Measurements from ENCODE around the gene SIGLEC12. TPM values are rescaled to one million over a fixed set of nuclear protein-coding genes. Genes with fewer than 3 reads are reported as not detected.
"Not testable (repeated sequence)": the region's sequence is repeated elsewhere in the genome, so short reads cannot be mapped to it uniquely, and the experiment has no call there.

The SIGLEC12 gene
- total and polyA plus RNA-seq, 7 experiments from 2014 or later: 0.09 to 0.29 (median 0.24) TPM; not detected in 3

- no peak overlapping the region for H3K27ac ChIP-seq (ENCODE audit: low read depth, low read length)
- peaks cover 0 to 7% (median 0%) of the 10 kb centered on the region in 3 experiments for H3K9me3 ChIP-seq (ENCODE audit: control insufficient read depth in 2 of 3, low read length in 3 of 3)
- H3K4me3 ChIP-seq (ENCODE audit: low read length): no peak overlapping the region
- Mint-ChIP-seq H3K27me3 (peaks cover 0 to 7% (median 2%) of the 10 kb centered on the region in 5 donors), H3K4me1 (peaks cover 0 to 23% (median 6%) of the 10 kb centered on the region in 7 donors), H3K27ac (no peak overlapping the region), H3K9me3 (peaks cover 4 to 16% (median 8%) of the 10 kb centered on the region in 11 donors), H3K36me3 (peaks cover 0 to 10% (median 6%) of the 10 kb centered on the region in 5 donors), H3K4me3 (no peak overlapping the region)
- DNase-seq: no peak
- ATAC-seq: no peak
- intact Hi-C loops (cut with micrococcal nuclease): no loop called here
- peaks cover 0 to 7% of the 10 kb centered on the region in 2 donors for H3K4me1 ChIP-seq (ENCODE audit: control insufficient read depth in 2 of 2, insufficient read depth in 2 of 2, low read length in 2 of 2)
- H3K36me3 ChIP-seq (ENCODE audit: control insufficient read depth in 2 of 3, insufficient read depth in 3 of 3, low read length in 3 of 3): no peaks in the 10 kb centered on the region
- ChIA-PET CTCF (no interaction called here), POLR2A (no interaction called here)
- no peaks in the 10 kb centered on the region for H3K27me3 ChIP-seq (ENCODE audit: control insufficient read depth in 2 of 2, insufficient read depth in 2 of 2, low read length in 2 of 2)
Observed at GRCh38 chr19:51503896-51504295, 2.3 kb upstream of the SIGLEC12 start.

GRCh38 chr19:51503286-51503817 lies 1.8 kb upstream of the SIGLEC12 start:
- Mint-ChIP-seq H3K36me3 (peaks cover 0 to 10% (median 6%) of the 10 kb centered on the region in 5 donors), H3K27me3 (peaks cover 0 to 6% (median 3%) of the 10 kb centered on the region in 5 donors), H3K4me3 (no peak overlapping the region), H3K9me3 (peaks cover 4 to 16% (median 8%) of the 10 kb centered on the region in 11 donors), H3K27ac (no peak overlapping the region), H3K4me1 (peaks cover 0 to 23% (median 6%) of the 10 kb centered on the region in 7 donors)
- peaks cover 0 to 7% of the 10 kb centered on the region in 2 donors for H3K4me1 ChIP-seq (ENCODE audit: control insufficient read depth in 2 of 2, insufficient read depth in 2 of 2, low read length in 2 of 2)
- intact Hi-C loops (cut with micrococcal nuclease): no loop called here
- H3K9me3 ChIP-seq (ENCODE audit: control insufficient read depth in 2 of 3, low read length in 3 of 3): peaks cover 0 to 7% (median 0%) of the 10 kb centered on the region in 3 experiments
- H3K4me3 ChIP-seq (ENCODE audit: low read length): no peak overlapping the region
- ChIA-PET CTCF (no interaction called here), POLR2A (interaction anchor here (0.7 kb wide), 1 partner anchor 38 kb away, joined by 4 read pairs; no protein-coding TSS in a partner anchor)
- ATAC-seq (peak; percentile 68), DNase-seq (no peak)
- H3K27me3 ChIP-seq (ENCODE audit: control insufficient read depth in 2 of 2, insufficient read depth in 2 of 2, low read length in 2 of 2): no peaks in the 10 kb centered on the region
- H3K27ac ChIP-seq (ENCODE audit: low read depth, low read length): no peak overlapping the region
- no peaks in the 10 kb centered on the region for H3K36me3 ChIP-seq (ENCODE audit: control insufficient read depth in 2 of 3, insufficient read depth in 3 of 3, low read length in 3 of 3)

- POLR2A ChIA-PET; H3K27ac ChIP-seq (ENCODE audit: low read depth, low read length); H3K27me3 ChIP-seq (ENCODE audit: control insufficient read depth in 2 of 2, insufficient read depth in 2 of 2, low read length in 2 of 2); intact Hi-C loops (cut with micrococcal nuclease); H3K9me3 ChIP-seq (ENCODE audit: control insufficient read depth in 2 of 3, low read length in 3 of 3); H3K4me1 ChIP-seq (ENCODE audit: control insufficient read depth in 2 of 2, insufficient read depth in 2 of 2, low read length in 2 of 2); H3K4me3 ChIP-seq (ENCODE audit: low read length); H3K27me3 Mint-ChIP-seq; ATAC-seq; H3K36me3 ChIP-seq (ENCODE audit: control insufficient read depth in 2 of 3, insufficient read depth in 3 of 3, low read length in 3 of 3); CTCF ChIA-PET; H3K36me3 Mint-ChIP-seq; DNase-seq: not testable (repeated sequence)
- H3K27ac Mint-ChIP-seq: peak overlapping the region in 1 of 9 donors; percentile 70
- H3K4me3 Mint-ChIP-seq: peak overlapping the region in 1 of 10 donors; percentile 64
- peaks cover 0 to 23% (median 6%) of the 10 kb centered on the region in 7 donors for H3K4me1 Mint-ChIP-seq
- H3K9me3 Mint-ChIP-seq: peaks cover 4 to 16% (median 8%) of the 10 kb centered on the region in 11 donors
Observed at GRCh38 chr19:51500931-51501330, 669 bp downstream of the SIGLEC12 start.

GRCh38 chr19:51497666-51498065 lies 3.9 kb downstream of the SIGLEC12 start:
- peaks cover 0 to 13% (median 0%) of the 10 kb centered on the region in 11 donors for H3K9me3 Mint-ChIP-seq

GRCh38 chr19:51493776-51494175 lies 7.8 kb downstream of the SIGLEC12 start:
- intact Hi-C loops (cut with micrococcal nuclease): no loop called here
- no peak for ATAC-seq
- ChIA-PET POLR2A (no interaction called here), CTCF (interaction anchor here (0.7 kb wide), 1 partner anchor 22 kb away, joined by 4 read pairs; no protein-coding TSS in a partner anchor)
- H3K9me3 Mint-ChIP-seq: peaks cover 0 to 11% (median 0%) of the 10 kb centered on the region in 11 donors
- Histone ChIP-seq H3K9me3 (ENCODE audit: control insufficient read depth in 2 of 3, low read length in 3 of 3) (no peaks in the 10 kb centered on the region), H3K27ac (ENCODE audit: low read depth, low read length) (no peak overlapping the region), H3K36me3 (ENCODE audit: control insufficient read depth in 2 of 3, insufficient read depth in 3 of 3, low read length in 3 of 3) (no peaks in the 10 kb centered on the region), H3K4me3 (ENCODE audit: low read length) (no peak overlapping the region), H3K27me3 (ENCODE audit: control insufficient read depth in 2 of 2, insufficient read depth in 2 of 2, low read length in 2 of 2) (no peaks in the 10 kb centered on the region), H3K4me1 (ENCODE audit: control insufficient read depth in 2 of 2, insufficient read depth in 2 of 2, low read length in 2 of 2) (no peaks in the 10 kb centered on the region)
- no peak overlapping the region for H3K4me3 Mint-ChIP-seq
- no peak for DNase-seq
- peaks cover 0 to 10% (median 0%) of the 10 kb centered on the region in 5 donors for H3K36me3 Mint-ChIP-seq
- peaks cover 9 to 34% (median 26%) of the 10 kb centered on the region in 5 donors for H3K27me3 Mint-ChIP-seq
- H3K27ac Mint-ChIP-seq: no peak overlapping the region
- peaks cover 0 to 11% (median 0%) of the 10 kb centered on the region in 7 donors for H3K4me1 Mint-ChIP-seq

More at GRCh38 chr19:51497666-51498065, 3.9 kb downstream of the SIGLEC12 start:
- Histone ChIP-seq H3K27me3 (ENCODE audit: control insufficient read depth in 2 of 2, insufficient read depth in 2 of 2, low read length in 2 of 2) (no peaks in the 10 kb centered on the region), H3K9me3 (ENCODE audit: control insufficient read depth in 2 of 3, low read length in 3 of 3) (no peaks in the 10 kb centered on the region), H3K4me3 (ENCODE audit: low read length) (no peak overlapping the region), H3K36me3 (ENCODE audit: control insufficient read depth in 2 of 3, insufficient read depth in 3 of 3, low read length in 3 of 3) (no peaks in the 10 kb centered on the region), H3K4me1 (ENCODE audit: control insufficient read depth in 2 of 2, insufficient read depth in 2 of 2, low read length in 2 of 2) (peaks cover 0 to 7% of the 10 kb centered on the region in 2 donors), H3K27ac (ENCODE audit: low read depth, low read length) (no peak overlapping the region)
- intact Hi-C loops (cut with micrococcal nuclease): no loop called here
- ChIA-PET CTCF (no interaction called here), POLR2A (no interaction called here)
- Mint-ChIP-seq H3K27me3 (peaks cover 9 to 30% (median 18%) of the 10 kb centered on the region in 5 donors), H3K36me3 (peaks cover 0 to 10% (median 0%) of the 10 kb centered on the region in 5 donors), H3K4me1 (peaks cover 4 to 20% (median 10%) of the 10 kb centered on the region in 7 donors), H3K27ac (no peak overlapping the region), H3K4me3 (no peak overlapping the region)
- no peak for DNase-seq
- ATAC-seq: no peak

GRCh38 chr19:51491586-51491985 lies 10.0 kb downstream of the SIGLEC12 start:
- ATAC-seq (no peak), DNase-seq (no peak)
- H3K27me3 ChIP-seq (ENCODE audit: control insufficient read depth in 2 of 2, insufficient read depth in 2 of 2, low read length in 2 of 2): no peaks in the 10 kb centered on the region
- Mint-ChIP-seq H3K27me3 (peaks cover 6 to 35% (median 26%) of the 10 kb centered on the region in 5 donors), H3K4me3 (no peak overlapping the region), H3K4me1 (peaks cover 0 to 11% (median 0%) of the 10 kb centered on the region in 7 donors), H3K36me3 (peaks cover 0 to 10% (median 0%) of the 10 kb centered on the region in 5 donors), H3K9me3 (peaks cover 0 to 11% (median 0%) of the 10 kb centered on the region in 11 donors), H3K27ac (no peak overlapping the region)
- no peaks in the 10 kb centered on the region for H3K36me3 ChIP-seq (ENCODE audit: control insufficient read depth in 2 of 3, insufficient read depth in 3 of 3, low read length in 3 of 3)
- POLR2A ChIA-PET: no interaction called here
- no peak overlapping the region for H3K4me3 ChIP-seq (ENCODE audit: low read length)
- H3K9me3 ChIP-seq (ENCODE audit: control insufficient read depth in 2 of 3, low read length in 3 of 3): no peaks in the 10 kb centered on the region
- no peaks in the 10 kb centered on the region for H3K4me1 ChIP-seq (ENCODE audit: control insufficient read depth in 2 of 2, insufficient read depth in 2 of 2, low read length in 2 of 2)
- no peak overlapping the region for H3K27ac ChIP-seq (ENCODE audit: low read depth, low read length)
- intact Hi-C loops (cut with micrococcal nuclease): no loop called here
- CTCF ChIA-PET: no interaction called here

GRCh38 chr19:51490676-51491075 lies 10.9 kb downstream of the SIGLEC12 start:
- Mint-ChIP-seq H3K27ac (no peak overlapping the region), H3K9me3 (peaks cover 0 to 15% (median 4%) of the 10 kb centered on the region in 11 donors), H3K27me3 (peaks cover 6 to 34% (median 31%) of the 10 kb centered on the region in 5 donors), H3K4me1 (peaks cover 0 to 11% (median 0%) of the 10 kb centered on the region in 7 donors), H3K36me3 (peaks cover 0 to 10% (median 0%) of the 10 kb centered on the region in 5 donors), H3K4me3 (no peak overlapping the region)
- ChIA-PET POLR2A (no interaction called here), CTCF (no interaction called here)
- H3K27ac ChIP-seq (ENCODE audit: low read depth, low read length): no peak overlapping the region
- no peaks in the 10 kb centered on the region for H3K4me1 ChIP-seq (ENCODE audit: control insufficient read depth in 2 of 2, insufficient read depth in 2 of 2, low read length in 2 of 2)
- DNase-seq (no peak), ATAC-seq (no peak)
- no peak overlapping the region for H3K4me3 ChIP-seq (ENCODE audit: low read length)
- H3K9me3 ChIP-seq (ENCODE audit: control insufficient read depth in 2 of 3, low read length in 3 of 3): no peaks in the 10 kb centered on the region
- H3K27me3 ChIP-seq (ENCODE audit: control insufficient read depth in 2 of 2, insufficient read depth in 2 of 2, low read length in 2 of 2): no peaks in the 10 kb centered on the region
- no peaks in the 10 kb centered on the region for H3K36me3 ChIP-seq (ENCODE audit: control insufficient read depth in 2 of 3, insufficient read depth in 3 of 3, low read length in 3 of 3)
- intact Hi-C loops (cut with micrococcal nuclease): no loop called here
